B cell (primary cell): Measurements from ENCODE around the gene ZNF415.

Source experiments
- CTCF ChIP-seq: fragments of 200-600 bp; IDR thresholded peaks from one replicate; pipeline ENCODE4 v1.8.0; 2022; ENCODE audit warnings: antibody characterized with exemption, mild to moderate bottlenecking
- EZH2 ChIP-seq: IDR thresholded peaks from 2 replicates; pipeline ENCODE4 v1.6.1; 2012; ENCODE audit warnings: borderline replicate concordance, low read depth, mild to moderate bottlenecking, moderate library complexity, low read length; ENCODE audit not compliant: insufficient read depth, poor library complexity, severe bottlenecking

- TF ChIP-seq CTCF (no peak), EZH2 (no peak)
Observed at GRCh38 chr19:53091413-53092254, 41.1 kb downstream of the ZNF415 start.
